H1 (cell line): ENCODE results near the gene LY6G6D. TPM values are rescaled to one million over a fixed set of nuclear protein-coding genes. Genes with fewer than 3 reads are reported as not detected.

Source experiments
- CTCF ChIA-PET: fragments of 300-600 bp; sonication (Branson Sonifier 250); formaldehyde crosslinking; loops from one replicate; lab custom pipeline; 2021; ENCODE audit not compliant: partially characterized antibody; lab: Charles Lee
- POLR2A ChIA-PET: fragments of 300-600 bp; sonication (Branson Sonifier 250); formaldehyde crosslinking; loops from one replicate; lab custom pipeline; 2021; ENCODE audit warnings: inconsistent platforms; ENCODE audit not compliant: partially characterized antibody; lab: Charles Lee
- DNase-seq, 2 experiments: peaks; one replicate each; pipeline versions ENCODE4 v3.0.0 to v3.0.0-alpha.2; 2010 to 2022; ENCODE audit warnings: low spot score in 2 of 2, low read depth in 1 of 2, mixed read lengths in 1 of 2
- FAIRE-seq: peaks from 2 replicates; lab custom pipeline; 2011; peaks lifted over from hg19 to GRCh38; lab: Jason Lieb, UNC
- H2AFZ ChIP-seq: 2 replicates; pipeline ENCODE4 v1.8.1; 2012; ENCODE audit warnings: low read length, inconsistent platforms
- H2AK5ac ChIP-seq: 2 replicates; pipeline ENCODE4 v1.6.1; 2013; ENCODE audit warnings: low read depth, low read length
- H2BK120ac ChIP-seq: replicated peaks from 2 replicates; pipeline ENCODE3; 2013; ENCODE audit warnings: low read depth, low read length, inconsistent platforms
- H2BK12ac ChIP-seq: 2 replicates; pipeline ENCODE4 v1.6.1; 2013; ENCODE audit warnings: low read depth, low read length
- H2BK15ac ChIP-seq: 2 replicates; pipeline ENCODE4 v1.6.1; 2013; ENCODE audit warnings: low read length
- H2BK20ac ChIP-seq: 2 replicates; pipeline ENCODE4 v1.6.1; 2013; ENCODE audit warnings: low read length
- H2BK5ac ChIP-seq: 2 replicates; pipeline ENCODE4 v1.6.1; 2013; ENCODE audit warnings: low read depth, low read length
- H3K14ac ChIP-seq: 2 replicates; pipeline ENCODE4 v1.6.1; 2013; ENCODE audit warnings: inconsistent platforms; ENCODE audit not compliant: insufficient read length
- H3K18ac ChIP-seq: 2 replicates; pipeline ENCODE4 v1.6.1; 2013; ENCODE audit warnings: low read length; ENCODE audit errors: extremely low read depth
- H3K23ac ChIP-seq: 2 replicates; pipeline ENCODE4 v1.6.1; 2013; ENCODE audit warnings: inconsistent platforms; ENCODE audit not compliant: insufficient read length
- H3K23me2 ChIP-seq: 2 replicates; pipeline ENCODE4 v1.6.1; 2013; ENCODE audit warnings: low read depth, low read length
- H3K27ac ChIP-seq: 2 replicates; pipeline ENCODE4 v1.6.1; 2011; ENCODE audit warnings: low read depth, low read length, inconsistent platforms
- H3K27me3 ChIP-seq, 4 experiments: replicated peaks in 1 of 4; 1 replicate in 1 of 4; 2 replicates in 3 of 4; pipeline versions ENCODE4 v1.6.1 to v1.8.1; 2011 to 2013; ENCODE audit warnings: low read length in 3 of 4, mild to moderate bottlenecking in 3 of 4, inconsistent platforms in 2 of 4, mixed read lengths in 2 of 4, moderate library complexity in 1 of 4; ENCODE audit not compliant: control insufficient read depth in 3 of 4, insufficient read depth in 3 of 4; ENCODE audit errors: extremely low read depth in 1 of 4
- H3K36me3 ChIP-seq, 4 experiments: 2 replicates each; pipeline versions ENCODE4 v1.6.1 to v1.8.1; 2011 to 2013; ENCODE audit warnings: mild to moderate bottlenecking in 4 of 4, low read length in 3 of 4, moderate library complexity in 2 of 4, control low read depth in 1 of 4, inconsistent platforms in 1 of 4; ENCODE audit not compliant: insufficient read depth in 4 of 4, control insufficient read depth in 2 of 4
- H3K4ac ChIP-seq: replicated peaks from 2 replicates; pipeline ENCODE3; 2013; ENCODE audit warnings: low read length, low read depth, mixed read lengths, inconsistent platforms; ENCODE audit not compliant: insufficient read length
- H3K4me1 ChIP-seq, 4 experiments: replicated peaks in 1 of 4; 1 replicate in 1 of 4; 2 replicates in 3 of 4; pipeline versions ENCODE4 v1.6.1 to v1.8.1; 2011 to 2013; ENCODE audit warnings: low read length in 3 of 4, inconsistent platforms in 2 of 4, mixed read lengths in 1 of 4; ENCODE audit not compliant: insufficient read depth in 4 of 4, control insufficient read depth in 3 of 4
- H3K4me2 ChIP-seq, 2 experiments: 2 replicates each; pipeline versions ENCODE4 v1.6.1 to v1.8.1; 2011 to 2013; ENCODE audit warnings: low read depth in 2 of 2, low read length in 2 of 2, control low read depth in 1 of 2, inconsistent platforms in 1 of 2, mild to moderate bottlenecking in 1 of 2; ENCODE audit not compliant: insufficient read depth in 1 of 2
- H3K4me3 ChIP-seq, 4 experiments: fragments of 200-600, 300-600 bp in 1 of 4; sonication (generic), shearing (Covaris generic), sonication (Bioruptor Twin) in 1 of 4; 2 replicates each; pipeline versions ENCODE4 v1.5.1 to v1.8.1; 2011 to 2016; ENCODE audit warnings: low read length in 4 of 4, low read depth in 3 of 4, control low read depth in 2 of 4, inconsistent platforms in 2 of 4, mild to moderate bottlenecking in 2 of 4, mixed read lengths in 1 of 4, moderate library complexity in 1 of 4; ENCODE audit not compliant: insufficient read depth in 2 of 4; ENCODE audit errors: extremely low read depth in 1 of 4
- H3K56ac ChIP-seq: replicated peaks from 2 replicates; pipeline ENCODE3; 2013; ENCODE audit warnings: low read depth, mild to moderate bottlenecking, mixed read lengths, low read length, inconsistent platforms; ENCODE audit not compliant: insufficient read length
- H3K79me1 ChIP-seq: 2 replicates; pipeline ENCODE4 v1.6.1; 2013; ENCODE audit warnings: low read depth, low read length, control low read depth
- H3K79me2 ChIP-seq, 2 experiments: 2 replicates each; pipeline versions ENCODE4 v1.6.1 to v1.8.1; 2012 to 2013; ENCODE audit warnings: low read length in 2 of 2, mild to moderate bottlenecking in 2 of 2, inconsistent platforms in 1 of 2; ENCODE audit not compliant: insufficient read depth in 2 of 2, control insufficient read depth in 1 of 2
- H3K9ac ChIP-seq, 4 experiments: replicated peaks in 1 of 4; 1 replicate in 1 of 4; 2 replicates in 3 of 4; pipeline versions ENCODE4 v1.6.1 to v1.8.1; 2011 to 2013; ENCODE audit warnings: low read depth in 3 of 4, low read length in 3 of 4, control low read depth in 2 of 4, mild to moderate bottlenecking in 2 of 4, moderate library complexity in 2 of 4, inconsistent platforms in 1 of 4; ENCODE audit errors: extremely low read depth in 1 of 4
- H3K9me3 ChIP-seq, 2 experiments: 2 replicates each; pipeline versions ENCODE4 v1.6.1 to v1.8.1; 2012 to 2013; ENCODE audit warnings: mild to moderate bottlenecking in 2 of 2, moderate library complexity in 2 of 2, control low read depth in 1 of 2, inconsistent platforms in 1 of 2, low read depth in 1 of 2, low read length in 1 of 2, mixed read lengths in 1 of 2; ENCODE audit not compliant: insufficient read depth in 2 of 2
- H4K20me1 ChIP-seq, 2 experiments: replicated peaks in 1 of 2; 2 replicates each; pipeline versions ENCODE3 to v1.8.1; 2011 to 2013; ENCODE audit warnings: inconsistent platforms in 2 of 2, low read length in 2 of 2, mild to moderate bottlenecking in 1 of 2; ENCODE audit not compliant: insufficient read depth in 2 of 2, control insufficient read depth in 1 of 2
- H4K5ac ChIP-seq: 2 replicates; pipeline ENCODE4 v1.6.1; 2013; ENCODE audit warnings: low read length, low read depth, mixed read lengths, inconsistent platforms; ENCODE audit not compliant: insufficient read length
- H4K8ac ChIP-seq: 2 replicates; pipeline ENCODE4 v1.8.0; 2013; ENCODE audit warnings: mild to moderate bottlenecking, moderate library complexity, low read length, inconsistent platforms; ENCODE audit not compliant: insufficient read depth; ENCODE audit errors: extremely low read depth
- H4K91ac ChIP-seq: replicated peaks from 2 replicates; pipeline ENCODE3; 2013; ENCODE audit warnings: low read length, mixed read lengths, inconsistent platforms; ENCODE audit not compliant: insufficient read length
- CHD1 ChIP-seq: IDR thresholded peaks from 2 replicates; pipeline ENCODE4 v1.6.1; 2012; ENCODE audit warnings: low read depth, low read length, improper control_type of control experiment
- CTBP2 ChIP-seq: IDR thresholded peaks from 2 replicates; pipeline ENCODE4 v1.7.0; 2011; ENCODE audit warnings: borderline replicate concordance, mild to moderate bottlenecking, moderate library complexity, mixed read lengths, low read length; ENCODE audit not compliant: insufficient read depth, insufficient read length
- TAF7 ChIP-seq: optimal IDR thresholded peaks from 2 replicates; pipeline ENCODE3; 2011; ENCODE audit warnings: low read depth, mild to moderate bottlenecking, inconsistent platforms, low read length, moderate library complexity, borderline replicate concordance
- WGBS, 2 experiments: shearing (Covaris generic) in 1 of 2; methylation state at CpG; one replicate each; pipeline versions ENCODE4 v1.1.6 to v1.1.7; 2013 to 2015; ENCODE audit warnings: low lambda C conversion rate in 2 of 2, mixed read lengths in 2 of 2, inconsistent platforms in 1 of 2, low coverage in 1 of 2, missing lambda C conversion rate in 1 of 2; ENCODE audit not compliant: insufficient replicate concordance in 2 of 2, insufficient coverage in 1 of 2, insufficient read length in 1 of 2; ENCODE audit errors: extremely low coverage in 1 of 2, missing lambda C conversion rate in 1 of 2; 5-methylcytosine and 5-hydroxymethylcytosine counted together
- polyA plus RNA-seq, 7 experiments: library from polyadenylated mRNA; depleted of rRNA in 3 of 7; stranded (reverse) in 5 of 7; unstranded in 2 of 7; fragments of >200 nt in 5 of 7; fragments of 200-250 nt in 2 of 7; gene quantifications; 1 replicate in 5 of 7; 2 replicates in 1 of 7; 4 replicates in 1 of 7; pipeline versions ENCODE4 v1.2.1 to v1.2.3, GENCODE V29; 2011 to 2013; ENCODE audit warnings: missing spikeins in 2 of 7, mixed read lengths in 2 of 7
- total RNA-seq: library from RNA; stranded (reverse); fragmentation: NEBNext Ultra II Directional; extraction: Animal tissue kit (Norgen Biotek cat#: 25700); gene quantifications from 2 replicates; pipeline ENCODE4 v1.2.1, GENCODE V29; 2021
- TF ChIP-seq, protein P1 (sequence below): IDR thresholded peaks from 2 replicates; pipeline ENCODE4 v1.6.1; 2011; ENCODE audit warnings: low read depth, mild to moderate bottlenecking, low read length; ENCODE audit not compliant: insufficient read depth

LY6G6D gene
- total and polyA plus RNA-seq, 2 of the 8 experiments (the other 6 are each of a cell fraction or from before 2014, with no cell fraction given) = 1.8 TPM; not detected in 1

DNA sequence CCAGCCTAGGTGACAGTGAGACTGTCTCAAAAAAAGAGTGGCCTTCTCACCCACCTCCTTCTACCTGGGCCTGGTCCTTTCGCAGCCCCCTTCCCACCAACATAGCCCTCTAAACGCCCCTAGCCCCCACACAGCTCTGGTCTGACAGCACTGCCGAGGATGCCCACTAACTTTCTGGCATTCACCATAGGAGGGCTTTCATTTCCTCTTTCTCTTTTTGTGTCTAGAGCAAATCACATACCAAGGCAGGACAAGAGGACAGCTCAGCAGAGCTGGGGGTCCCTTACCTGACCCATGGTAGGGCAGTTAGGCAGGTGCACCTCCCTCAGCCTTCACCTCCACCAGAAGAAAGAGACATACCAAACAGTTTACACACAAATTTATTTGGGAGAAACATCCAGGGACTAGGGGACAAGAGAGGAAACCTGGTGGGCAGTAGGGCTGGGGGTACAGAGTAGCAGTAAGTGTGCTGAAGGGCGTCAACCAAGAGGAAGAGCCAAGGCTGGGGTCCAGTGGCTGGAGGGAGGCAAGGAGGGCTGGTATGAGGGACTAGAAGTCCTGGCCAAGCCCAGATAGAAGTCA is 38.7 kb upstream of the LY6G6D start:
- H3K36me3 ChIP-seq = peaks cover 2 to 9% (median 8%) of the 10 kb centered on the region in 4 experiments; a peak in 6 of 8 replicates
- H2BK12ac ChIP-seq = no peak overlapping the region
- H3K79me2 ChIP-seq = no peaks in the 10 kb centered on the region
- no peak overlapping the region for H3K18ac ChIP-seq
- peaks cover 0 to 2% of the 10 kb centered on the region in 2 experiments; a peak in 1 of 4 replicates for H3K9me3 ChIP-seq
- ChIA-PET CTCF (no interaction called here), POLR2A (interaction anchor here (1.2 to 2.0 kb wide), 4 partner anchors 9 to 158 kb away, joined by 4 to 8 read pairs (median 4); no protein-coding TSS in a partner anchor)
- WGBS, 2 experiments = 86% methylated on average over 4 of the region's 4 CpGs; no CpG with 5 or more reads in 1 of the 2 experiments
- H3K23ac ChIP-seq = no peak overlapping the region
- H2BK15ac ChIP-seq = no peak overlapping the region
- H4K91ac ChIP-seq = no peak overlapping the region
- H3K56ac ChIP-seq = no peak overlapping the region
- H3K23me2 ChIP-seq = peaks cover 4% of the 10 kb centered on the region; the same call in 1 of the 2 replicates
- H3K4me1 ChIP-seq = peaks cover 0 to 7% (median 2%) of the 10 kb centered on the region in 4 experiments; a peak in 4 of 7 replicates
- no peak overlapping the region for H3K27ac ChIP-seq
- no peak overlapping the region for H2AFZ ChIP-seq
- H4K20me1 ChIP-seq = no peaks in the 10 kb centered on the region
- H4K5ac ChIP-seq = no peak overlapping the region
- FAIRE-seq = no peak
- H2BK5ac ChIP-seq = no peak overlapping the region
- no peak overlapping the region for H3K4me3 ChIP-seq
- H4K8ac ChIP-seq = no peak overlapping the region
- H3K14ac ChIP-seq = no peak overlapping the region
- H3K4ac ChIP-seq = no peak overlapping the region
- no peaks in the 10 kb centered on the region for H3K79me1 ChIP-seq
- DNase-seq = no peak
- no peak overlapping the region for H2BK120ac ChIP-seq
- TF ChIP-seq CHD1 (no peak), CTBP2 (no peak), TAF7 (no peak)
- TF ChIP-seq, protein P1, sequence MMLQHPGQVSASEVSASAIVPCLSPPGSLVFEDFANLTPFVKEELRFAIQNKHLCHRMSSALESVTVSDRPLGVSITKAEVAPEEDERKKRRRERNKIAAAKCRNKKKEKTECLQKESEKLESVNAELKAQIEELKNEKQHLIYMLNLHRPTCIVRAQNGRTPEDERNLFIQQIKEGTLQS = no peak
- no peak overlapping the region for H2AK5ac ChIP-seq
- no peak overlapping the region for H3K9ac ChIP-seq
- no peak overlapping the region for H2BK20ac ChIP-seq
- H3K4me2 ChIP-seq = no peak overlapping the region
- peaks cover 0 to 3% (median 2%) of the 10 kb centered on the region in 4 experiments; a peak in 4 of 7 replicates for H3K27me3 ChIP-seq
